Anterior cingulate cortex (tissue), 58 donors: ENCODE measurements around the gene IFT122.

ENCODE experiments used
- DNase-seq, 58 donors: peaks; one replicate each; lab custom pipeline; 2025; lab: John Stamatoyannopoulos, UW

The IFT122 gene

GRCh38 chr3:129552287-129553050 is 112.4 kb downstream of the IFT122 start:
- peak in 22 of 58 donors; percentile 7 to 39 (median 19) for DNase-seq

GRCh38 chr3:129553171-129553570 is 113.1 kb downstream of the IFT122 start:
- no peak for DNase-seq

GRCh38 chr3:129553719-129554118 is 113.7 kb downstream of the IFT122 start:
- DNase-seq = no peak

GRCh38 chr3:129554356-129555152 is 114.5 kb downstream of the IFT122 start:
- no peak for DNase-seq

- DNase-seq = peak in 1 of 58 donors; percentile 29
Observed at GRCh38 chr3:129555153-129555550, 115.1 kb downstream of the IFT122 start.

- no peak for DNase-seq
Observed at GRCh38 chr3:129555616-129556357, 115.8 kb downstream of the IFT122 start.

GRCh38 chr3:129556358-129556695 is 116.3 kb downstream of the IFT122 start:
- DNase-seq = no peak

GRCh38 chr3:129556890-129557547 is 117.0 kb downstream of the IFT122 start:
- DNase-seq = peak in 1 of 58 donors; percentile 11

- DNase-seq = peak in 12 of 58 donors; percentile 9 to 44 (median 24)
Observed at GRCh38 chr3:129557548-129557894, 117.5 kb downstream of the IFT122 start.

GRCh38 chr3:129558081-129558771 is 118.2 kb downstream of the IFT122 start:
- DNase-seq = no peak

GRCh38 chr3:129558772-129559564 is 118.9 kb downstream of the IFT122 start:
- DNase-seq = no peak

- no peak for DNase-seq
Observed at GRCh38 chr3:129559565-129560079, 119.6 kb downstream of the IFT122 start.

- no peak for DNase-seq
Observed at GRCh38 chr3:129560269-129560787, 120.3 kb downstream of the IFT122 start.

GRCh38 chr3:129560911-129561594 is 121.0 kb downstream of the IFT122 start:
- DNase-seq = peak in 16 of 58 donors; percentile 8 to 43 (median 26)

GRCh38 chr3:129561619-129562248 is 121.7 kb downstream of the IFT122 start:
- DNase-seq = no peak

- no peak for DNase-seq
Observed at GRCh38 chr3:129562803-129563202, 122.8 kb downstream of the IFT122 start.

- DNase-seq = no peak
Observed at GRCh38 chr3:129563332-129563731, 123.3 kb downstream of the IFT122 start.
